ENCODE data around the gene TUBA8.
"Not testable (repeated sequence)": the region's sequence is repeated elsewhere in the genome, so short reads cannot be mapped to it uniquely, and the experiment has no call there.

The TUBA8 gene

DNA sequence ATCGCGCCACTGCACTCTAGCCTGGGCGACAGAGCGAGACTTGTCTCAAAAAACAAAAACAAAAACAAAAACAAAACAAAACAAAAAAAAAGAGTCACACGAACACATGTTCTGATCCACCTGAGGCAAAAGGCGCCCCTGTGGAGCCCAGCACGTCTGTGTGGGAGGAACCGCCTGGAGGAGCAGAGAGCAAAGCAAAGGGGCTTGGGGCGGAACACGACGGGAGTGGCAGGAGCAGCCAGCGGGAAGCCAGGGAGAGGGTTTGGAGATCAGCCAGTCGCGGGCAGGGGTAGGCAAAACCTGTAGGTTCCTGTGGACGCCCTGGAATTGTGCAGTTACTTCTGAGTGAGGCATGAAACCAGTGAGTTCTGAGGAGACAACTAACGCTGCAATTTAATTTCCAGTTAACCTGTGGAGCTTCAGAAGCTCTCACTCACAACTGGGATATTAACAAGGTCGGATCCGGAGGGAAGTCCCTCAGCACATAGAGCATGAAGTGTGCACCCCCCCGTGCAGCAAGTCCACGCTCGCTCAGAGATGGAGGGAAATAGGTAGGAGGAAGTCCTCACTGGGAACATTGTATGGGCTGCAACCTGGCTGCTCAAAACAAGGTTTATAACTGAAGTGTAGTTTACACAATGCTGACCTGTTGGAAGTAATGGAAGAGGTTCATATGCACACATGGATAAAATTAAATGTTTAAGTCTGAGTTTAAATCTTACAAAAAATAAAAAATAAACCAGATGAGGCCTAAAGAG, 26.1 kb downstream of the TUBA8 start:
- no peak for DNase-seq

DNA sequence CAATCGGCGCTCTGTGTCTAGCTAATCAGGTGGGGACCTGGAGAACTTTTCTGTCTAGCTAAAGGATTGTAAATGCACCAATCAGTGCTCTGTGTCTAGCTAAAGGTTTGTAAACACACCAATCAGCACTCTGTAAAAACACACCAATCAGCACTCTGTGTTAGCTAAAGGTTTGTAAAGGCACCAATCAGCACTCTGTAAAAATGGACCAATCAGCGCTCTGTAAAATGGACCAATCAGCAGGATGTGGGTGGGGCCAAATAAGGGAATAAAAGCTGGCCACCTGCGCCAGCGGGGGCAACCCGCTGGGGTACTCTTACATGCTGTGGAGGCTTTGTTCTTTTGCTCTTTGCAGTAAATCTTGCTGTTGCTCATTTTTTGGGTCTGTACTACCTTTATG, 30.4 kb downstream of the TUBA8 start:
- not testable (repeated sequence) for DNase-seq

DNA sequence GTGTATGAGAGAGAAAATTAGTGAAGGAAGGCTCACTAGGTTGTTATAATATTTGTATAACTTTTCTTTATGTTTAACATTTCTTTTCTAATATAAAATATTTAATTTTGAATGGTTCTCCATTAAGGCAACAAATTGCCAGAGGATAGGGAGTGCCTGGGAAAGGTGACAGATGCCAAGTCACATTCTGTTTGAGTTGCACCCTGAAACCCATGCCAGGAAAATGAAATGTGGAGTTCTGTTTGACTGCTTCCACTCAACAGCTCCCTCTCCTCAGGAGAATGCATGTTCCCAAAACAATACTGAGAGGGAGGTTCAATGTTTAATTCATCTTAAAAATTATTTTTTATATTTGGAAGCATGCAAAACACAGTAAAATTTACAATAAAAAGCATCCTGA, 33.5 kb downstream of the TUBA8 start:
- no peak for DNase-seq

DNA sequence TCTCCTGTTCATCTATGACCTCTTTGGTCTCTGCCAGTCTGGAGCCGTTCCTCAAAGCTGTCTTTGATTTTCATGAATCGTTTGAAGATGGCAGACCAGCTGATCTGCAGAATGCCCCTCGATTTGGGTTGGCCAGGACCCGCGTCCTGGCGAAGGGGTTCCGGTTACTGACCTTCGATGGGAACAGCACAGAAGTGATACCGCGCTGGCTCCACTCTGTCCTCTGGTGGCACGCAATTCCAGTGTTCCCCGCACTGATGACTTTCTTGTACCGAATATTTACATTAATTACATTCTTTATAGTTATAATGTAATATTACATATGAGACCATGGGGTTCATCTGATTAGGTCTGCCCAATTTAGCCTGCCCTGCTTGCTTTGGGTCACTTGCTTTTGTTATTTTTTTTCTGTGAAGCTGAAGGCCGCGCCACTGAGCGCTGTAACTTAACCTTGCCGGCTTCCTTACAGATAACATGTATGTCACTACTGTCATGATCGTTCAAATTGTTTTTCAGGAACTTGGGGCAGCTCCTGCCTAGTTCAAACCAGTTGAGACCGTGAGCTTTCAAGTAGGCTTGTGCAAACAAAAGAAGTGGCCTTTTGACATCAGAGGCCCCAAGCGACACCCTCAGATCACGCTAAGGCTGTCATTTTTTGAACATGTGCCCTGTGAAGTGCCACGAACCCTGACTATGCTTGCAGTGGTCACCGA, 35.2 kb downstream of the TUBA8 start:
- no peak for DNase-seq

DNA sequence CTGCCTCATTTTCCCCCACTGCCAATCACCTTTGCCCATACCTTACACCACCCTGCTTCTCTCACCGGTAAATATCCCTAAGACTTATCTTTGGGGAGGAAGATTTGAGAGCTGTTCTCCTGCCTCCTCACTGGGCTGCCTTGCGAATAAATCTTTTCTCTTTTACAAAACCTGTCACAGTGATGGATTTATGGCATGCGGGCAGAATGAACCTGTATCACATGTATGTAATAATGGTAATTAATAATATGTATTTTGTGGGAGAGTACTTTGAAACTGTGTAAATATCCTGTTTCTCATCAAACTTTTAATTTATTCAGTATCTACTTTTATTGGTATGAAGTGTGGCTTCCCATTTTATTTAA, 35.8 kb downstream of the TUBA8 start:
- DNase-seq, result no peak

DNA sequence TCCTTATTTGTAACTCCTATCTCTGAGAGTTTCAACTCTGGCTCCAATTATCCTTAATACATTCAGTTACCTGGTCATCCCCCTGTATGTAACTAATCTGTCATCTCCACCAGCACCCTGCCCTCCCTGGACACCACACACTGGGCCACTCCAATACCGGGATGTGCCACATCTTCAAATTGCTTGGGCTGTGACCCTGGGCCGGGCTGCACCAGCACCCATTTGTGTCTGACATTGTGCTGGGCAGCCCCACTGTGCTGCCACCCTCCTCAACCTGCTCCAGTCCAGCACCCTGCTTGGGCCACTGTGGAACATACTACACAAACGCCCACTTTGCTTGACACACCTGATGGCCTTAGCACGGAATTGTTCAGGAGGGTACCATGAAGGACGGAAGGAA, 37.2 kb downstream of the TUBA8 start:
- DNase-seq, result no peak

DNA sequence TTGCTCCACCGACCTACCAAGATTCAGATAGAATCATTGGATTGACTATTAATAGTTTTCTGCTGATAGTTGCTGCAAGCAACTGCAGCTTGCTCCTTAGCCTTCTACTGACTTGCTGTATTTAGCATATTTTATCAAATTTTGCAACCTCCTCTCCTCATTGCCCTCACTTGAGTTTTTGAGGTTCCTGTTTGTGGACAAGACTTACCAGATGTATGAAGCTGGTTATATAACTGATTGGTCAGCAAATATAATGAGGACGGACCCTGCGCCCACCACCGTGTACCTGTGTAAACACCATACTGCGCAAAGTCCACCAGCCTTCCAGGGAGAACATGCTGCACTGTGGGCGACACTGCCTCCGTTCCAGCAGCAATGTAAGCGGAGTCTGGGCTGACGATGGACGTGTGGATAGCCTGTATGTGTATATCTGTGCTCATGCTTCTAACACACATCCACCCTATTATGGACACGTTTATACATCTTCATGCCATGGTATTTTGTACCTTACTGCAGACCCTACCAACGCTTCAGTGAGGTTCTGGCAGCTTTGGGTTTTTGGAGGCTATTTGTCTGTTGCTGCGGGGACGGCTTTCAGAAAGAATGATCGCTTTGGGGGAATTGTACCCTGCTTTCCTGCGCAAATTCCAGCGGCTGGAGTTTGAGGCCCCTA, 37.8 kb downstream of the TUBA8 start:
- no peak for DNase-seq

GRCh38 chr22:18152519-18152918, 41.9 kb downstream of the TUBA8 start:
- peak; percentile 25 for DNase-seq

GRCh38 chr22:18154821-18155390, 44.3 kb downstream of the TUBA8 start:
- no peak for DNase-seq

DNA sequence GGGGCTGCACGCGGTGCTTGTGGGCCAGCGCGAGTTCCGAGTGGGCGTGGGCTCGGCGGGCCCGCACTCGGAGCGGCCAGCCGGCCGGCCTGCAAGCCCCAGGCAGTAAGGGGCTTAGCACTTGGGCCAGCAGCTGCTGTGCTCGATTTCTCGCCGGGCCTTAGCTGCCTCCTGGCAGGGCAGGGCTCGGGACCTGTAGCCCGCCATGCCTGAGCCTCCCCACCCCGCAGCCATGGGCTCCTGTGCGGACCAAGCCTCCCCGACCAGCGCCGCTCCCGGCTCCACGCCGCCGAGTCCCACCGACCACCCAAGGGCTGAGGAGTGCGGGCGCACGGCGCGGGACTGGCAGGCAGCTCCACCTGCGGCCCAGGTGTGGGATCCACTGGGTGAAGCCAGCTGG, 44.9 kb downstream of the TUBA8 start:
- not testable (repeated sequence) for DNase-seq

- DNase-seq, result no peak
These were observed 46.5 kb downstream of the TUBA8 start for GRCh38 chr22:18156878-18157713.

DNA sequence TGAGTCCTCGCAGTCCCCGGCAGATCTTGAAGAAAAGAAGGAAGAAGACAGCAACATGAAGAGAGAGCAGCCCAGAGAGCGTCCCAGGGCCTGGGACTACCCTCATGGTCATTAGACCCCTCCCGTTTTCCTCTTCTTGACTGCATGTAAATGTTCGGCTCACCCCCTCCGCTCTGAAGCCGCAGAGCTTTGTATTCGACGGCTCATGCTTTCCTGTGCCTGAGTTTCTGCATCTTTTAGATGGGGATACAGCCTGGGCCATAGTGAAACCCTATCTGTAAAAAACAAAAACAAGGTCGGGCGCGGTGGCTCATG, 47.1 kb downstream of the TUBA8 start:
- no peak for DNase-seq

GRCh38 chr22:18160641-18161040, 50.0 kb downstream of the TUBA8 start:
- DNase-seq, result not testable (repeated sequence)

DNA sequence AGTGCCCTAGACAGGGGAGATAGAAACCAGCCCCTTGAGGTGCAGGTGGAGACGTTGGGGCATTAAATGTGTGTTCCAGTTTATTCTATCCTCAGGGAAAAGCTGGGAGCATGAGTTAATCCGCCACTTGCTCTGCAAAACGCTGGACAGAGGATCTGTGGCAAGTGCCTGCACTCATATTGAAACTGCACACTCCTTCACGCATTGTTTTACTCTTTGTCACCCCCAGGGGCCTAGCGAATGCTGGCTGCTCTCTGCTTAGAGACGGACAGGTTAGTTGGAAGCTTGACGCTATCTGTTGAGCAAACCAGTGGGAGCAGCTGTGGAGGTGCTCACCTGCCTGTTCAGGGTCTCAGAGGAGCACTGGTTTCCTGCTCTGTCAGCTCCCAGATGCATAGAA, 53.2 kb downstream of the TUBA8 start:
- not testable (repeated sequence) for DNase-seq

DNA sequence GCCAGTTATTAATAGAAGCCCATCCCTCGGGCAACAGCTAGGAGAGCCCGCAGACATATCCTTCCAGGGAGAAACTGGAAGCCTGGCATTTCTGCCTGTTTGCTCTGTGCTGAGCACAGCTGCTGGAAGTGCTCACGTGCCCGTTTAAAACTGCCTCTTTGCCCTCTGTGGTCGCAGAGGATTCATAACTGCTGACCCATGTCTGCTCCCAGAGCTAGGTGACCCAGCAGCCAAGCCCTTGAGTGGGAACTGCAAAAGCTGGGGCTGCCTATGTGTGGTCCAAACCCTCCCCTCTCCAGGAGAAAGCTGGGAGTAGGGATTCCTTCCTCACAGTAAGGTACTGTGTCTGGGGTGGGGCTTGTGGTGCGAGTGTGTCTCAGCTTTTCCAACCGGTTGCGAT, 54.0 kb downstream of the TUBA8 start:
- not testable (repeated sequence) for DNase-seq

- DNase-seq, result not testable (repeated sequence)
These were observed 54.7 kb downstream of the TUBA8 start for GRCh38 chr22:18165356-18165755.

DNA sequence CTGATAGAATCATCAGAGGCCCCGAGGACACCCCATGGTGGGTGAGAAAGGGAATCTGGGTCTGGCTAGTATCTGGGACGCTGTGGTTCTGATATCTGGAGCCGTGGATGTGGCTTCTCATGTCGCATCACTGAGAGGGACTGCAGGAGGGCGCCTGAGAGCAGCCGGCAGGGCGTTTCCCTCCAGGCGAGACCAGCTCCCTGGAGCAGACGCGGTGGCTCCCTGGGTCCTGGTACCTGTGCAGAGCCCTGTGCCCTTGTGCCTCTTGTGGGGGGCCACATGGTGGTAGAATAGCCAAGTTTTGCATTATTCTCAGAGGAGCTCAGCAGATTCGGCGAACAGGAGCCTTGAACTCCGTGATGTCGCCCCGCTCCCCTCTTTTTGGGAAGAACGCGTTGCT, 59.7 kb downstream of the TUBA8 start:
- not testable (repeated sequence) for DNase-seq

GRCh38 chr22:18172203-18172602, 61.6 kb downstream of the TUBA8 start:
- not testable (repeated sequence) for DNase-seq

DNA sequence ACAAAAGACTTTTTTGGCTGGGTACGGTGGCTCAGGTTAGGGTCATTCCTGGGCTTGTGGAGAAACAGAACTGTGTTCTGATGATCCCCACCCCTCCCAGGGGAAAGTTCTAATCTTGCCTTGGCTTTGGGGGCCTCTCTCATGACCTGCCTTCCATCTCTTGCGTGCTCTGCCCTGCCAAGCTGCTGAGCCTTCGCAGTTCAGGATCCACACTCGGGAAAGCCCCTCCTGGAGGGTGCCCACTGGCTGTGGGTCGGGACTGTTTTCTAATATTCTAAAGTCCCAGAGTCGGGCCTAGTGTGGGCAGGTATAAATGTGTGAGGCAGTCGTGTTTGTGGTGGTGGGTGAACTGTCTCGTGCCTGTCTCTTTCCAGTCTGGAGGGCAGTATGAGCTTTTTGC, 62.2 kb downstream of the TUBA8 start:
- DNase-seq, result not testable (repeated sequence)

DNA sequence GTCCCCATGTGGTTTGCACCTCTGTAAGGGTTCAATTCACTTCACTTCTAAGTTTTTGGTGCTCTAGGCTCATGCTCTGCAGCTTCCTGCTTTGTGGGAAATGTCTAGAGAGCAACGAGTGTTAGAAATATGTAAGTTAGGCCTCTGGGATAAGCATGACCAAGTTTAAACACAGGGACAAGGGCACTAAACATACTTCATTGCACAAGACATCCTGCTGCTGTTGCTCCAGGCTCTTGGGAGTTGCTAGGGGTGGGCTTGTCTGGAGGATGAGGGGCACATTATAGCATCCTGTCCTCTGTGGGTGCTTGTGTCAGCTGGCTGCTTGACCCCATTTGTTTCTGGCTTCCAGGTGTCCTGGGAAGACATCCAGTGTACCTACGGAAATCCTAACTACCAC, 62.8 kb downstream of the TUBA8 start:
- not testable (repeated sequence) for DNase-seq
